HG02610 (cell line): ENCODE results near the gene CMIP.
"Not testable (repeated sequence)": the region's sequence is repeated elsewhere in the genome, so short reads cannot be mapped to it uniquely, and the experiment has no call there.

Experiments
- ATAC-seq: cut with Tn5 transposase; IDR thresholded peaks from one replicate; pipeline ENCODE4 v1.9.1; 2021; ENCODE audit warnings: mild to moderate bottlenecking, moderate library complexity; ENCODE audit not compliant: unreplicated experiment

Gene CMIP

DNA sequence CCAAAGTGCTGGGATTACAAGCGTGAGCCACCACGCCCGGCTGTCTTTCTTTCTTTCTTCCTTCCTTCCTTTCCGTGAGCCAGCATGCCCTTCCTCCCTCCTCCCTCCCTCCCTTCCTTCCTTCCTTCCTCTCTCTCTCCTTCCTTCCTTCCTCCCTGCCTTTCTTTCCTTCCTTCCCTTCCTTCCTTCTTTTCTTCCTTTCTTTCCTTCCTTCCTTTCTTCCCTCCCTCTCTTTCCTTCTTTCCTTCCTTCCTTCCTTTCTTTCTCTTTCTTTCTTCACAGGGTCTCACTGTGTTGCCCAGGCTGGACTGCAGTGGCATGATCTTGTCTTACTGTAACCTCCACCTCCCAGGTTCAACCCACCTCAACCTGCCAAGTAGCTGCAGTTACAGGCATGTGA lies 283.8 kb downstream of the CMIP start:
- ATAC-seq: no peak

DNA sequence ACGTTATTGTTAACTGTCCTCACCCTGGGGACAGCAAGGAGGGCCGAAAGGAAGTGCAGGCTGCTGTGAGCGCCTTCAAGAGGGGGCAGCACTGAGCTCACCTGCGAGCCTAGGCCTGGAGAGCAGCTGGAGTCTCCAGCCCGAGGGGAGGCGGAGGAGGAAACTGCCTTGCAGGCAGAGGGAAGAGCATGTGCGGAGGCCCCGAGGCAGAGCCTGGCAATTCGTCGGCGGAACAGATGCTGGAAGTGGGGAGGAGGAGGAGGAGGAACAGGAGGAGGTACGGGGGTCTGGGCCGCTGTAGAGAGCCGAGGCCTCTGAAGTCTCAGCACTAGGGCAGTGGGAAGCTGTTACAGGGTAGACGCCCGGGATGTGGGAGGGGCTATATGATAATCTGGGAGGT lies 284.8 kb downstream of the CMIP start:
- no peak for ATAC-seq

DNA sequence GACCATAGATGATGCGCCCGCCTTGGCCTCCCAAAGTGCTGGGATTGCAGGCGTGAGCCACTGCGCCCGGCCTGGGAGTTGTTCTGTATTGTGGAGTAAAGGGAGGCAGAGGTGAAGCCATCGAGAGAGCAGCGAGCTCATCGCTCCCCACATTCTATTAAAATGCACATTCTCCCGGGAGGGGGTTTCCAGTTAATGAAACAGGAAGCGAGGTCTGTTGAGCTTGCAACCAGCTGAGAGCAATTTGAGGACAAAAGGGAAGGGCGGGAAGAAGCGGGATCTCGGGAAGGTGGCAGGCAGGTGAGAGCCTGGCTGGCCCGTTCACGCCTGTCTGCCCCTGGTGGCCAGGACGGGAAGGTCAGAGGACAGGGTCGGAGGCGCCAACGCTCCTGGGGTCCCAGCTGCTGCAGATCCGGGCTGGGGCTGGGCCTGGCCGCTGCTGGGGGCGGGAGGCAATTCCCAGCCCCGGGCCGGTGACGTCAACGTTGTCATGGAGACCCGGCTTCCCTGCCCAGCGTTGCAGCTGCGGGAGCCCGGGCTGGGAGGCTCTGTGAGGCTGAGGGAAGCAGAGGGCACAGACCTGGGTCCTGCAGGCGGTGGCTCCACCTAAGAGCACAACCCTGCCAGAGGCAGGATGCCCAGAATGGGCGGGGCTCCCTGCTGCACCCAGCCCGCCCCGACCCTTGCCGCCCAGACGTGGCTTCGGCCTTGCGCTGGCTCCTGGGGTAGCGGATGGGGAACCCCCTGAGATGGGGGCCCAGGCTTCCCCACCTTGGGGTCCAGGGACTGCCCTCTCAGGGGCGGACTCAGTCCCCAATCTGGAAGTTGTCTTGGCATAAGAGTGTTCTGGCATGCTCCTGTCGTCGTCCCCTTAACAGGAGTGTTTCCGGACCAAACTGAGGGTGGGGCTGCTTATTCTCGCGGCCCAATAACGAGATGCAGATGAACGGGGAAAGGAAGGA lies 285.8 kb downstream of the CMIP start:
- ATAC-seq: peak; percentile 74

DNA sequence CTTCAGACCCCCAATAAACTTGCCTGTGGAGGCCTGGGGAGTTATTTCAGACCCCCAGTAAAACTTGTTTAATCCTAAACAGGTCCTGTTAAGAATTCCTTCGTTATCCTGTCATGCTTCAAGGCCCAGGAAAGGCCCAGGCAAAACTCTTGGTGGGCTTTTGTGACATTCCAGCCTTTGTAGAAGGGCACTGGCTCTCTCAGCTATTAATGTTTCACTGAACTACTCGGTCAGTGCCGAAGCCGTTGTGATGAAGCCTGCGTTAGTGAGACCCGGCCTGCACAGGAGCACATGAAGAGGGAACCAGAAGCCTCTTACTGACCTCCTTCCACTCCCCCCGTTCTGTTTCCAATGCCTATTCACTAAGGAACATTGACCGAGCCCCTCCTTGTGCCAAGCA lies 287.0 kb downstream of the CMIP start:
- ATAC-seq: no peak

DNA sequence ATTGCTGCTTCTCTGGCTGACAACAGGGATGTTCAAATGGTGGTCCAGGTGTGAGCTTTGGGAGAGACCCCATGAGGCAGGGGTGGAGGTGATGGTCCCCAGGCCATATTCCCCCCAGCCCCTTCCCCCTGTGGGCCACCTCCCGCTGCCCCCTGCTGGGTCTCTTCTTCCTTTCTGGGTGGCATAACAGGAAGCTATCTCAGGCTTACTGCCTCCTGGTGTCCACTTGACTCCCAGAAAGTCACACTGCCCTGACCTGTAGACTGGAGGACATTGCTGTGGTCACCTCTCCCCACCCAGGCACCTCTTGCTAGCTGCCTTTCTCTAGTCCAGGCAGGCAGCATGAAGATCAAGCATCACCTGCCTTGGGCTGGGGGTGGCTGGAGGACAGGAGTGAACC lies 288.1 kb downstream of the CMIP start:
- no peak for ATAC-seq

DNA sequence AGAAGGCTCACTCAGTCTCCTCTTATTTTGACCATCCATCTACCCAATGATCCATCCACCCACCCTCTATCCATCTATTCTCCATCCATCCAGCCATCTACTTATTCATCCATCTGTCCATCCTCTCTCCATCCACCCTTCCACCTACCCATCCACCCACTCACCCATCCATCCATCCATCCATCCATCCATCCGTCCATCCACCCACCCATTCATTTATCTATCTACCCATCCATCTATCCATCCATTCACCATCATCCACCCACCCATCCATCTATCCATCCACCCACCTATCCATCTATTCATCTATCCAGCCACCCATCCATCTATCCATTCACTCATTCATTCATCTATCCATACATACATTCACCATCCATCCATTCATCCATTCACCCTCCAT lies 288.7 kb downstream of the CMIP start:
- ATAC-seq: no peak

DNA sequence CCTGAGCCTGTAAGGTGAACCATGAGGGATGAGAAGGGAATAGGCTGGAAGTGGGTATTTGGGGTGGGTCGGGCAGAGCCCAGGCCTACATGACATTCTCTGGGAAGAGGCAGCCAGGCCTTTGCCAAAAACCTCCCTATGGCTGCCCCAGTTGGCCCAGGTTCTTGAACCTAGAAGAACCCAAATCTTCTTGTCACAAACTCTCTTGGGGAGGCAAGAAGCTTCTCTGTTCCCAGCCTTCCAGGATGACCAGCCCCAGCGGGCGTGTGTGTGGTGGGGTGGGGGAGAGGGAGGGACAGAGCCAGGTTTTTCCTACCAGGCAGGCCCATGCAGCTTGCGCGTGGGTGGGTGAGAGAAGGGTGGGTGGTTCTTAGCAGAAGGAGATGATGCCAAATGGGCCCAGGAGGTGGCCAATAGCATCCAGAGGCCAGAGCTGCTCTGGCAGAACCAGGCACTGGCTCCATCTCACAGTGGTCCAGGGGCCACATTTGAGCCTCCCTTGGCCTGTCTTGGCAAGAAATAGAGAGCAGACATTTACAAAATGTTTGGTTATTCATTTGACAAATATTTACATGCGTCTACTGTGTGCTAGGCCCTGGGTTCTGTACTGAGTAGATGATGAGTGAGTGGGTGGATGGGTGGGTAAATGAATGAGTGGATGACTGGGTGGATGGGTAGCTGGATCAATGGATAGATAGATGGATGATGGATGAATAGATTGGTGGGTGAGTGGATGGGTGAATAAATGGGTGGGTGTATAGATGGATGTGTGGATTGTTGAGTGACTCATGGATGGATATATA lies 290.2 kb downstream of the CMIP start:
- no peak for ATAC-seq

DNA sequence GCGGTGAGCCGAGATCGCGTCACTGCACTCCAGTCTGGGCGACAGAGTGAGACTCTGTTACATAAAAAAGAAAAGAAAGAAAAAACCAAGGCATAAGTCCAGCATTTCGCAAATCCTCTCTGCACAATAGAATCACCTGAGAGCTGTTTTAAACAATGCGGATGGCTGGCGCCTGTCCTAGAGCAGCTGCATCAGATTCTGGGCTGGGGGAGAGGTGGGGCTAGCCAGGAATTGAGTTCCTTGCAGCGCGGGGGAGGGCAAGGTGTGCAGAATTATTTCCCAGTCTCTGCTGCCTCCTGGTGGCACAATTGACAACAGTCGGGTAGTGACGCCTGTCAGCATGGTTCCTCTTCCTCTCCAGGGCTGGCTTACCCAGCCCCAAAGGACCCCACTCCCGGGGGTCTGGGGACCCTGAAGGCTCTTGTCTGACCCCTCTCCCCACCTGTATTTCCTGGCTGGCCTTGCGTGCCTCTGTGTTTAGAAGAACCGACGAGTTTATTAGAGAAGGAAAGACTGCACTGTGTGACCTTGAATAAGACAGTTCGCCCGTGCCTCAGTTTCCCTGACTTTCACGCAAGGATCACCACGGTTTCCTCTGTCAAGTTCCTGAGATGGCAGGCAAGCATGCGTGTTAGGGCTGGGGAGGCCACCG lies 293.4 kb downstream of the CMIP start:
- peak; percentile 55 for ATAC-seq

DNA sequence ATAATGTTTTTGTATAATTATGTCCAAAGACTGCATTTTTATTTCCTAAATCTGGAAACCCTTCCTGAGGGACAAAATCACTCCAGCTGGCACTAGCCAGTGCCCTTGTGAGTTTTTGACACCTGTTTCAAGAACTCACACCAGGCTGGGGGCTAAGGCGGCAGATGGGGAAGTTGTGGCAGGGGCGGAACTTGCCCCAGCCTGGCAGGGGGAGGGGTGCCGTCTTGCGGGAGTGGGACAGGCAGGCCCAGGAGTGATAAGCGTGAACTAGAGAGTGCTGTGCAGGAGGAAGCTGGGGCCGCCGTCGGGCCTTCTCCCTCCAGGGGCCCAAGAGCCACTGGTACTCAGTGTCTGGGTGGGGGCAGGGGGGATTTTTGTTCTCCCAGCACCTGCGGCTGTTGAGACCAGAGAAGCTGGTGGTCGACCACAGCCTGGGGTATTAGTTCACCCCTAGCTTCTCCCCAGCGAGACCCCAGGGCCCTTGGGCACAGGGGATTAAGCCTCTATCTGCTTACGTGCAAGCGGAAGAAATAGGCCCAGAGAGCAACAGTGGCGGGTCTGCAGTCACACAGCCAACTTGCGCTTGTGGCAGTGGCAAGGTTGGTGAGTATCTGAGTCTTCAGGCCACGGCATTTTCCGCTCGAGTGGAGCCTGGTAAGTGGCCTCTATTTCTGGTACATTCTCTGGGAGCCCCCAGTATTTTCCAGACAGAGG lies 294.3 kb downstream of the CMIP start:
- ATAC-seq: peak; percentile 38

DNA sequence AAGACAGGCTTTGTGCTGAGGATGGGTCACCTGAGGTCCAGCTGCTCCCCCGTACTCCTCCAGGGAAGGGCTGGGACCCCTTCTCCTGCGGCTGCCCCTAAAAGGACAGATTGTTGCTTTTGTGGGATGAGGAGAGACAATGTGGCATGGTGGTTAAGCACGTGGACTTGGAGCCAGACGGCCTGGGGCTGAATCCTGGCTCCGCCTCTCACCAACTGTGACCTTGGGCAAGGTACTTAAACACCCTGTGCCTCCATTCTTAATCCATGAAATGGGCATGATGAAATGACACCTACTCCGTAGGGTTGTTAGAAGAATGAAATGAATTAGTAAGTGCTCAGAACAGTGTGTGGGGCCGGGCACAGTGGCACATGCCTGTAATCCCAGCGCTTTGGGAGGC lies 294.9 kb downstream of the CMIP start:
- no peak for ATAC-seq

DNA sequence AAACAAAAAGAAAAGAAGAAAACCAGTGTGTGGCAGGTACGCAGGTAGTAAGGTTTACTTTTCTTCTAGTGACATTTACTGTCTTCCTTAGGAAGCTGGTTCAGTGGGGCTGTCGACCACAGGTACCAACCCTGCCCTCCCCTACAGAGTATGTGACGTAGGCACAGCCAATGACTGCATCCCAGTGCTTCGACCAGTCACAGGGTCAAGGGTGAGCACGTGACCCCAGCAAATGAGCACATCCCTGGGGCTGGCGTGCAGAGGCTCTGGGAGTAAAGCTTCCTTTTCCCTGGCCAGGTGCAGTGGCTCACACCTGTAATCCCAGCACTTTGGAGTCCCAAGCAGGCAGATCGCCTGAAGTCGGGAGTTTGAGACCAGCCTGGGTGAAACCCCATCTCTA lies 295.6 kb downstream of the CMIP start:
- peak; percentile 41 for ATAC-seq

DNA sequence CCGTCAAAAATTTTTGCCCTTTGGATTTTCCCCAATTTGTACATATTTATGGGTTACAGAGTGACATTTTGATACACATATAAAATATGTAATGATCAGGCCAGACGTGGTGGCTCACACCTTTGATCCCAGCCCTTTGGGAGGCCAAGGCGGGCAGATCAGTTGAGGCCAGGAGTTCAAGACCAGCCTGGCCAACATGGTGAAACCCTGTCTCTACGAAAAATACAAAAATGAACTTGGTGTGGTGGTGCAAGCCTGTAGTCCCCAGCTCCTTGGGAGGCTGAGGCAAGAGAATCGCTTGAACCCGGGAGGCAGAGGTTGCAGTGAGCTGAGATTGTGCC lies 296.8 kb downstream of the CMIP start:
- ATAC-seq: not testable (repeated sequence)

DNA sequence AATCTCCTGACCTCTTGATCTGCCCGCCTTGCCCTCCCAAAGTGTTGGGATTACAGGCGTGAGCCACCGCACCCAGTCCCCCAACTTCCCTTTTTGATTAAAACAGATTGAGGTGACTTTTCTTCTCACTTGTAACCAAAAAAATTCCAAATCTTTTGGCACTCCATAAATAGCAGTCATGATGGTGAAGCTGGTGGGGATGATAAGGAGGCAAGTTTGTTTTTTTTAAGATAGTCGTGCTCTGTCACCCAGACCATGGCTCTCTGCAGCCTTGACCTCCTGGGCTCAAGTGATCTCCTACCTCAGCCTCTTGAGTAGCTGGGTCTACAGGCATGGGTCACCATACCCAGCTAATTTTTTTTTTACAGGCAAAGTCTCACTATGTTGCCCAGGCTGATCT lies 299.8 kb downstream of the CMIP start:
- ATAC-seq: no peak

DNA sequence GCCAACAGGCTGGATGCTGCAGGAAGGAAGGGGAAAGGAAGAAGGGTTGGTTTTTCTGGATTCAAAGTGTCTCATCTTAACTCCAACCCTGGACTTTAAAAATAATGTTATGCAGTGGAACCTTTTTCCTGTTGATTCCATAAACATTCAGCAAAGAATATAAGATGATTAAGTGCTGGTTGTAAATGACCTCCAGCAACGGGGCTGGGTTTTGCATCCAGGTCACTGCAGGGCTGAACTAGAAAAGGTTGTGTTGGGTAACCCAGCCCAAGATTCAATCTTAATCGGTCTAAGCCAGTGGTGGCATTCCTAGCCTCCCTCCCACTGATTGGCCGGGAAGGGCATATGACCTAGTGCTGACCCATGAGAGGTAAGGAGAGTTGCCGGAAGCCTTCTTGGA lies 300.3 kb downstream of the CMIP start:
- no peak for ATAC-seq

DNA sequence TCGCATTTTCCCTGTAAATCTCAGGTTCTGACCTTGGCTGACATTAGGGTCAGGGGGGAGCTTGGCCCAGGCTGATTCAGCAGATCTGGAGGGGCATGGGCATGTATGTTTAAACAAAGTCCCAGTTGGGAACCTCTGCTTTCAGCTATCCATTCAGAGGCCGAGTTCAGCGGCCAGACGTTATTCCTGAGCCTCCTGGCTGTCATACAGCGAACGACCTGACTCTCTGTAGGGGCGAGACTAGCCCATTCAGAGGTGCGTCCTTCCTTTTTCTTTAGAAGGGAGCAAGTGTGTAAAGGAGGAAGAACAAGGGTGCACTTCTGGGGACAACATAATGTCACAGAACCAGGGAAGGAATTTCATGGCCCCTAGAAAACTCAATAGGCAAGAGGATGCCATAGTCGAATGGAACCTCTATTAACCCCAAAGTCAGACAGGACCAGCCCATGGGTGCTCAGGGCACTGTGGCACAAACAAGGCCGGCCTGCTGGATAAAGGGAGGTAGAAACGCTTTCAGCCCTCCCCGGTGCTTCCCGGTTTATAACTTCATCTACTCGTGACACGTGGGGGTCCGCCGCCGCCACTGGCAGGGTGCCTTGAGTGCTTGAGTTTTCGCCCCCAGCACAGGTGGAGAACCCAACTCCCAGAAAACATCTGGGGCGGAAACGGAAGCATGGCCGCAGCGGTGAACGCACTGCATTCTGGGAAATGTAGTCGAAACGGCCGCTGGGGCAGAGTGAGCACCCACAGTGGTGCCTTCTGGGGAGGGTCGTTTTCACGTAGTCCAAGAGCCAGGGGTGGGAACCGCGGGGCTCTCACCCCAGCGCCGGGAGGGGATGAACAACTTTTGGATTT lies 301.3 kb downstream of the CMIP start:
- ATAC-seq: peak; percentile 60

DNA sequence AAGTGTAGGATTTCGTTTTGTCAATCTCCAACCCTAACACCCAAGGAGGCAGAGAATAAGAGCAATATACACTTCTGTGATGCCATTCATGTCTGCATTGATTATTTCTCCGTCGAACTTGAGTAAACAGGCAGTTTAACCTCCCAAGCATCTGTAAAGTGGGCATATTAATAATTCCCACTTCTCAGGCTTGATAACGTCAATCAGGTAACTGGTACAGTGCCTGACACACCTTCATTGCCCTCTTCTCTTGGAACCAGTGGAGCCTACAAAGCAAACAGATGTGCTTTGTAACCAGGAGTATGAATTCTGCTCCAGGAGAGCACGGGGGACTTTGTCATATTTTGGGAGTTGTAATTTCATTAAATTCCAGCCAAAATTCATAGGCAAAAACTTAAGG lies 302.0 kb downstream of the CMIP start:
- ATAC-seq: peak; percentile 1

DNA sequence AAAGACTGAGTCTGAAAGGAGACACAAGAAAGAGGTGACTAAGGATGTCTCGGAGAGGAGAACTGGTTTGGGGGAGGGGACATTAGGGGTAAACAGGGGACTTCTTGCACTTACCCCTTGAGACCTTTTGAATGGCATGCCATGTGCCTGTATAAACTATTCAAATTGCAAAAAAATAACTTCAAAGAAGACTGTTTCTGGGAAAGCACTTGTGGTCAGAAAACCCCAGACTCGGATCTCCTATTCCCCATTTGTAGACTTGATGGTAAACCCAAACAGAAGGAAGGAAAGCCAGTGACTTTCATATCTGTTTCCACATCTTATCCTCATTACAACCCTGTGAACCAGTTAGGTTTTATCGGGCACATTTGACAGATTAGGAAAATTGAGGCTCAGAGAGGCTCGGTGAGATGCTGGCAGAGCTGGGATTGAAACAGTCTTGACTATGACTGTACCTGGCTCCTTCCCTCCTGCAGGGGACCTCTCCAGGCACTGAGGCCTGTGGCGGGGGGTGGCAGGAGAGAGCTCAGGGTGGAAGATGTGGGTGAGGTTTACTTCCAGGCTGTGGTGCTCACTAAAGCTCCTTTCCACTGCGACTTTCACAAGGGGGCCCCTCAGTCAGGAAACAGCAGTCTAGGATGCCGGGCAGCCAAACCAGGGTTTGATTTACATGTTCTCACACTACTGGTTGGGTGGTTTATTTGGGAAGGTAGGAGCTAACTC lies 304.0 kb downstream of the CMIP start:
- ATAC-seq: peak; percentile 23

DNA sequence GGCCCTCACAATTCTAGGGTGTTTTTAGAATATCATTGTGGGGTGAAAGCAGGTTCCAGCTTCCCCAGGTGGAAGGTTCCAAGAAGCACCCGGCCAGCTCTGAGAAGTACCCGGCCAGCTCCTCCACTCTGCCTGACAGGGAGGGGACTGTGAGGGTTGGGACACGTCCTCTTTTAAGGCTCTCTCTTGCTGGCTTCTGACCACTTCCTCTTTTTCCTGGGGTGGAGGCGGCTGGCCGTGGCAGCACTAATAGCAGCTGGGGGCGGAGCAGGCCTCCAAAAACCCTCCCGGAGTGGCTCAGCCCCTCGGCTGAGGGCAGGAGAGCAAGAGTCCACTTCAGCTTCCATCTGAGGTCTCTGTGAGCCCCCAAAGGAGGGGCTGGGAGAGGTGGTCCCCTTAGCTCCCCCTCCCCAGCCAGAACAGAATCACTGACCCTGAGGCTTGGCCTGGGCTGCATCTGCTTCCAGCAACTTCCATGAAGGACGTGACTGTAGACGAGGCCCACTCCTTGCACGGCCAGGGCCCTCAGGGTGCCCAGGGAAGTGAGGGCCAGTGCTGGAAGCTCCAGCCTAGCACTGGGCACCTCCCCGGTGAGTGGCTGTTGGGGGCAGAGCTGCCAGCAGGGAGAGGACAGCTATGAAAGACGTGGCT lies 307.7 kb downstream of the CMIP start:
- ATAC-seq: peak; percentile 86

DNA sequence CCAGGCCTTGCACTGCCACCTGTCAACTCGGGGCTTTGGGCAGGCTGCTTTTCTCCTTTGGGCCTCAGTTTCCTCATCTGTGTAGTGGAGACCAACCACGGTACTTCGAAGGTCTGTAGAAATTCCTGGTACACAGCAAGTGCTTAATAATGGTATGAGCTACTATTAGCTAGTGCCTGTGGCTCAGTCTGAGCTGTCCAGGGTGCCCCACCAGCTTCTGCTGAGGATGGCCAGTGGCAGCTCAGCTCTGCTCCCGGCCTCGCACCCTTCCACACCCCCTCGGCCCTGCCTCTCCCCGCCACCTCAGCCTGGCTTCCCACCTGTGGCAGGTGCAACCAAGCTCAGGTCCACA lies 308.2 kb downstream of the CMIP start:
- ATAC-seq: no peak
